Measurements from ENCODE around the gene CRIM1. TPM values are rescaled to one million over a fixed set of nuclear protein-coding genes. Genes with fewer than 3 reads are reported as not detected.

The CRIM1 gene
- total and polyA plus RNA-seq, 4 donors = 24.3 to 119 (median 58.4) TPM

- Histone ChIP-seq H3K4me3 (no peak overlapping the region), H3K9me3 (ENCODE audit: control insufficient read depth in 4 of 4, insufficient read depth in 3 of 4, low read length in 3 of 4) (peaks cover 0 to 3% (median 0%) of the 10 kb centered on the region in 4 donors), H3K36me3 (ENCODE audit: control insufficient read depth in 4 of 4, insufficient read depth in 4 of 4, low read length in 4 of 4) (peaks cover 0 to 10% (median 0%) of the 10 kb centered on the region in 4 donors), H3K27ac (ENCODE audit: low read depth in 1 of 2, low read length in 1 of 2) (peak overlapping the region in 1 of 2 donors; percentile 64), H3K9ac (ENCODE audit: insufficient read depth in 1 of 2, low read length in 2 of 2) (no peak overlapping the region), H3K4me1 (ENCODE audit: control insufficient read depth in 5 of 5, insufficient read depth in 5 of 5, low read length in 5 of 5) (peaks cover 12 to 34% (median 24%) of the 10 kb centered on the region in 5 donors), H3K27me3 (ENCODE audit: control insufficient read depth in 3 of 3, insufficient read depth in 3 of 3, low read length in 2 of 3) (no peaks in the 10 kb centered on the region)
- no peak for TF ChIP-seq CTCF (IDR thresholded peaks at IDR 0.05; ENCODE audit: control extremely low read depth, extremely low read depth)
- DNase-seq (peak; percentile 33 to 73 (median 57)), ATAC-seq (ENCODE audit: insufficient read depth, low FRiP score) (no peak)
- 30 to 67% methylated on average over 2 of the region's 2 CpGs for WGBS, 2 donors
These were observed 104.2 kb downstream of the CRIM1 start for GRCh38 chr2:36459725-36460137.

- Histone ChIP-seq H3K27me3 (ENCODE audit: control insufficient read depth in 3 of 3, insufficient read depth in 3 of 3, low read length in 2 of 3) (no peaks in the 10 kb centered on the region), H3K4me3 (no peak overlapping the region), H3K9me3 (ENCODE audit: control insufficient read depth in 4 of 4, insufficient read depth in 3 of 4, low read length in 3 of 4) (peaks cover 0 to 3% (median 0%) of the 10 kb centered on the region in 4 donors), H3K9ac (ENCODE audit: insufficient read depth in 1 of 2, low read length in 2 of 2) (no peak overlapping the region), H3K27ac (ENCODE audit: low read depth in 1 of 2, low read length in 1 of 2) (peak overlapping the region in 1 of 2 donors; percentile 77), H3K4me1 (ENCODE audit: control insufficient read depth in 5 of 5, insufficient read depth in 5 of 5, low read length in 5 of 5) (peaks cover 4 to 23% (median 19%) of the 10 kb centered on the region in 5 donors), H3K36me3 (ENCODE audit: control insufficient read depth in 4 of 4, insufficient read depth in 4 of 4, low read length in 4 of 4) (peaks cover 1 to 10% (median 2%) of the 10 kb centered on the region in 4 donors)
- no peak for ATAC-seq (ENCODE audit: insufficient read depth, low FRiP score)
- no peak for DNase-seq
- TF ChIP-seq CTCF (IDR thresholded peaks at IDR 0.05; ENCODE audit: control extremely low read depth, extremely low read depth) = no peak
- 30 to 34% methylated on average over 4 of the region's 4 CpGs for WGBS, 2 donors
These were observed 105.6 kb downstream of the CRIM1 start for GRCh38 chr2:36461039-36461681.

- H3K27ac ChIP-seq (ENCODE audit: low read depth in 1 of 2, low read length in 1 of 2) = no peak overlapping the region
- whole genome bisulfite sequencing, 2 donors = 79 to 86% methylated on average over 6 of the region's 6 CpGs
These were observed 106.8 kb downstream of the CRIM1 start for GRCh38 chr2:36462311-36462935.

More at GRCh38 chr2:36462311-36462935, 106.8 kb downstream of the CRIM1 start:
- Histone ChIP-seq H3K36me3 (ENCODE audit: control insufficient read depth in 4 of 4, insufficient read depth in 4 of 4, low read length in 4 of 4) (peaks cover 3 to 9% (median 7%) of the 10 kb centered on the region in 4 donors), H3K4me3 (no peak overlapping the region), H3K27me3 (ENCODE audit: control insufficient read depth in 3 of 3, insufficient read depth in 3 of 3, low read length in 2 of 3) (no peaks in the 10 kb centered on the region), H3K9me3 (ENCODE audit: control insufficient read depth in 4 of 4, insufficient read depth in 3 of 4, low read length in 3 of 4) (peaks cover 0 to 3% (median 0%) of the 10 kb centered on the region in 4 donors), H3K4me1 (ENCODE audit: control insufficient read depth in 5 of 5, insufficient read depth in 5 of 5, low read length in 5 of 5) (peaks cover 0 to 13% (median 9%) of the 10 kb centered on the region in 5 donors), H3K9ac (ENCODE audit: insufficient read depth in 1 of 2, low read length in 2 of 2) (no peak overlapping the region)
- ATAC-seq (ENCODE audit: insufficient read depth, low FRiP score) (peak; percentile 31), DNase-seq (no peak)
- no peak for TF ChIP-seq CTCF (IDR thresholded peaks at IDR 0.05; ENCODE audit: control extremely low read depth, extremely low read depth)

Data from lung (tissue), 12 donors.